ENCODE results near the gene TMEM132C. TPM values are rescaled to one million over a fixed set of nuclear protein-coding genes. Genes with fewer than 3 reads are reported as not detected.

Gene TMEM132C
- total and polyA plus RNA-seq, 2 of the 8 experiments (the other 6 are each of a cell fraction or from before 2014, with no cell fraction given) = 0.23 to 0.76 TPM

- Histone ChIP-seq H2BK20ac (ENCODE audit: low read length) (no peak overlapping the region), H3K18ac (ENCODE audit: extremely low read depth, low read length) (no peak overlapping the region), H3K79me2 (ENCODE audit: control insufficient read depth in 1 of 2, insufficient read depth in 2 of 2, low read length in 2 of 2) (no peaks in the 10 kb centered on the region), H3K23ac (ENCODE audit: insufficient read length) (no peak overlapping the region), H2BK120ac (replicated peaks; ENCODE audit: low read depth, low read length) (no peak overlapping the region), H3K23me2 (ENCODE audit: low read depth, low read length) (no peaks in the 10 kb centered on the region), H2BK12ac (ENCODE audit: low read depth, low read length) (no peak overlapping the region), H3K9me3 (ENCODE audit: insufficient read depth in 2 of 2, low read depth in 1 of 2, low read length in 1 of 2) (no peaks in the 10 kb centered on the region), H3K56ac (replicated peaks; ENCODE audit: insufficient read length, low read depth, low read length) (no peak overlapping the region), H3K79me1 (ENCODE audit: low read depth, low read length) (no peaks in the 10 kb centered on the region), H2BK5ac (ENCODE audit: low read depth, low read length) (no peak overlapping the region), H3K9ac (replicated peaks in 1 of 4; ENCODE audit: extremely low read depth in 1 of 4, low read depth in 3 of 4, low read length in 3 of 4) (no peak overlapping the region), H4K5ac (ENCODE audit: insufficient read length, low read depth, low read length) (no peak overlapping the region), H2AK5ac (ENCODE audit: low read depth, low read length) (no peak overlapping the region), H3K4ac (replicated peaks; ENCODE audit: insufficient read length, low read depth, low read length) (no peak overlapping the region), H3K27ac (ENCODE audit: low read depth, low read length) (no peak overlapping the region), H3K4me3 (ENCODE audit: extremely low read depth in 1 of 4, insufficient read depth in 2 of 4, low read depth in 3 of 4, low read length in 4 of 4) (no peak overlapping the region), H4K8ac (ENCODE audit: extremely low read depth, insufficient read depth, low read length) (no peak overlapping the region), H4K91ac (replicated peaks; ENCODE audit: insufficient read length, low read length) (no peak overlapping the region), H3K14ac (ENCODE audit: insufficient read length) (no peak overlapping the region), H3K4me2 (ENCODE audit: insufficient read depth in 1 of 2, low read depth in 2 of 2, low read length in 2 of 2) (no peak overlapping the region), H4K20me1 (replicated peaks in 1 of 2; ENCODE audit: control insufficient read depth in 1 of 2, insufficient read depth in 2 of 2, low read length in 2 of 2) (no peaks in the 10 kb centered on the region), H3K36me3 (ENCODE audit: control insufficient read depth in 2 of 4, insufficient read depth in 4 of 4, low read length in 3 of 4) (no peaks in the 10 kb centered on the region), H2BK15ac (ENCODE audit: low read length) (no peak overlapping the region), H3K4me1 (replicated peaks in 1 of 4; ENCODE audit: control insufficient read depth in 3 of 4, insufficient read depth in 4 of 4, low read length in 3 of 4) (no peaks in the 10 kb centered on the region), H2AFZ (ENCODE audit: low read length) (no peak overlapping the region), H3K27me3 (replicated peaks in 1 of 4; ENCODE audit: control insufficient read depth in 3 of 4, extremely low read depth in 1 of 4, insufficient read depth in 3 of 4, low read length in 3 of 4) (peaks cover 0 to 2% (median 0%) of the 10 kb centered on the region in 4 experiments; a peak in 1 of 7 replicates)
- FAIRE-seq = no peak
- WGBS, 2 experiments (ENCODE audit: extremely low coverage in 1 of 2, insufficient coverage in 1 of 2, insufficient read length in 1 of 2, insufficient replicate concordance in 2 of 2, low coverage in 1 of 2, low lambda C conversion rate in 2 of 2, missing lambda C conversion rate in 1 of 2) = 87% methylated on average over 23 of the region's 25 CpGs; no CpG with 5 or more reads in 1 of the 2 experiments
- CTCF ChIA-PET (ENCODE audit: partially characterized antibody) = interaction anchor here (0.9 to 4.0 kb wide), 4 partner anchors 9 to 292 kb away, joined by 3 to 20 read pairs (median 10); no protein-coding TSS in a partner anchor
- POLR2A ChIA-PET (ENCODE audit: partially characterized antibody) = no interaction called here
- no peak for DNase-seq (ENCODE audit: low read depth in 1 of 2, low spot score in 2 of 2)
- TF ChIP-seq ATF2 (IDR thresholded peaks at IDR 0.05; ENCODE audit: low read length) (no peak), SP2 (IDR thresholded peaks at IDR 0.05; ENCODE audit: low read length) (no peak), RFX5 (IDR thresholded peaks at IDR 0.05; ENCODE audit: borderline replicate concordance, low read depth, low read length) (no peak), CTBP2 (IDR thresholded peaks at IDR 0.05; ENCODE audit: borderline replicate concordance, insufficient read depth, insufficient read length, low read length) (no peak), KDM4A (IDR thresholded peaks at IDR 0.05; ENCODE audit: low read depth, low read length, severe bottlenecking) (no peak), CHD2 (IDR thresholded peaks at IDR 0.05; ENCODE audit: low read length) (no peak), JUND (IDR thresholded peaks at IDR 0.05; ENCODE audit: low read length) (no peak), RXRA (IDR thresholded peaks at IDR 0.05; ENCODE audit: insufficient read depth, low read depth, low read length) (no peak), NANOG (IDR thresholded peaks at IDR 0.05; ENCODE audit: insufficient read depth, low read depth, low read length, poor library complexity, severe bottlenecking) (no peak), BCL11A (IDR thresholded peaks at IDR 0.05; ENCODE audit: low read depth in 2 of 2, low read length in 2 of 2) (no peak), SIRT6 (IDR thresholded peaks at IDR 0.05; ENCODE audit: low read length) (no peak), POU5F1 (IDR thresholded peaks at IDR 0.05; ENCODE audit: low read depth, low read length) (no peak), RAD21 (IDR thresholded peaks at IDR 0.05 in 1 of 2, conservative IDR thresholded peaks at IDR 0.05 in 1 of 2; ENCODE audit: low read depth in 2 of 2, low read length in 2 of 2) (no peak)
Measured at GRCh38 chr12:128543971-128544370, 277.0 kb downstream of the TMEM132C start.
